ENCODE data around the gene BCLAF1.

The BCLAF1 gene

DNA sequence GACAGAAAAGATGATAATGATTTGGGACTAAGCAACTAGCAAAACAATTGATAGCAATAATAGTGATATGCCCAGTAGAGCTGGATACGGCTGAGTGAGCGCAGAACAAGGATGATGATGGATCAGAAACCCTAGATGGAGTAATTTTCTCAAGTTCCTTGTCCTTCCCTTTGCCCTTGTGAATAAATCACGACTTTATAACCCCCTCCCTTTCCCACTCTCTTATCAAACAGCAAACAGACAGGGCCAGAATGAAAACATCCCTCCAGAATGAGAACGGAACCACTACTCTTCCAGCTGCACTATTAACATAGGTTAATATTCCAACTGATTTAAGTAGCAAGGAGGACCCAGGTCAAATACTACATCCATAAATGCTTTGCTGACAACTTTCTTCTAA lies 38.3 kb downstream of the BCLAF1 start:
- DNase-seq (ENCODE audit: low read depth): no peak
- TF ChIP-seq, protein P1, sequence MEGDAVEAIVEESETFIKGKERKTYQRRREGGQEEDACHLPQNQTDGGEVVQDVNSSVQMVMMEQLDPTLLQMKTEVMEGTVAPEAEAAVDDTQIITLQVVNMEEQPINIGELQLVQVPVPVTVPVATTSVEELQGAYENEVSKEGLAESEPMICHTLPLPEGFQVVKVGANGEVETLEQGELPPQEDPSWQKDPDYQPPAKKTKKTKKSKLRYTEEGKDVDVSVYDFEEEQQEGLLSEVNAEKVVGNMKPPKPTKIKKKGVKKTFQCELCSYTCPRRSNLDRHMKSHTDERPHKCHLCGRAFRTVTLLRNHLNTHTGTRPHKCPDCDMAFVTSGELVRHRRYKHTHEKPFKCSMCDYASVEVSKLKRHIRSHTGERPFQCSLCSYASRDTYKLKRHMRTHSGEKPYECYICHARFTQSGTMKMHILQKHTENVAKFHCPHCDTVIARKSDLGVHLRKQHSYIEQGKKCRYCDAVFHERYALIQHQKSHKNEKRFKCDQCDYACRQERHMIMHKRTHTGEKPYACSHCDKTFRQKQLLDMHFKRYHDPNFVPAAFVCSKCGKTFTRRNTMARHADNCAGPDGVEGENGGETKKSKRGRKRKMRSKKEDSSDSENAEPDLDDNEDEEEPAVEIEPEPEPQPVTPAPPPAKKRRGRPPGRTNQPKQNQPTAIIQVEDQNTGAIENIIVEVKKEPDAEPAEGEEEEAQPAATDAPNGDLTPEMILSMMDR (IDR thresholded peaks at IDR 0.05; ENCODE audit: low read length, missing control alignments): no peak
- H3K4me3 ChIP-seq (replicated peaks; ENCODE audit: low read depth, low read length): peak overlapping the region; percentile 93

DNA sequence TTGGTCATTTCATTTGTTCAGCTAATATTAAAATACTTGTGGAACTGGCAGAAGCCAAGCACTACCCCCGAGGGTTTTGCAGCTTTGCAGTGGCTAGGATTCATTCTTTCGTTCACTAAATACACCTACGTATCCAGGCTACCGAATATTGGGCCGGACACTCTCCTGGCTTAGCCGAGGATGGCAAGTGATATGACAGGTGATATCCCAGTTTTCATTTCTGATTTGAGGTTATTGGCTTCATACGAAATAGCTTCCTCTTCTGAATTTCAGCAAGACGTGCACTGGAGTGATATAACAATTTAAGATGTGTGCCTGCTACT lies 39.0 kb downstream of the BCLAF1 start:
- peak overlapping the region; percentile 93 for H3K4me3 ChIP-seq (replicated peaks; ENCODE audit: low read depth, low read length)
- no peak for DNase-seq (ENCODE audit: low read depth)
- TF ChIP-seq, protein P1 (IDR thresholded peaks at IDR 0.05; ENCODE audit: low read length, missing control alignments): no peak

DNA sequence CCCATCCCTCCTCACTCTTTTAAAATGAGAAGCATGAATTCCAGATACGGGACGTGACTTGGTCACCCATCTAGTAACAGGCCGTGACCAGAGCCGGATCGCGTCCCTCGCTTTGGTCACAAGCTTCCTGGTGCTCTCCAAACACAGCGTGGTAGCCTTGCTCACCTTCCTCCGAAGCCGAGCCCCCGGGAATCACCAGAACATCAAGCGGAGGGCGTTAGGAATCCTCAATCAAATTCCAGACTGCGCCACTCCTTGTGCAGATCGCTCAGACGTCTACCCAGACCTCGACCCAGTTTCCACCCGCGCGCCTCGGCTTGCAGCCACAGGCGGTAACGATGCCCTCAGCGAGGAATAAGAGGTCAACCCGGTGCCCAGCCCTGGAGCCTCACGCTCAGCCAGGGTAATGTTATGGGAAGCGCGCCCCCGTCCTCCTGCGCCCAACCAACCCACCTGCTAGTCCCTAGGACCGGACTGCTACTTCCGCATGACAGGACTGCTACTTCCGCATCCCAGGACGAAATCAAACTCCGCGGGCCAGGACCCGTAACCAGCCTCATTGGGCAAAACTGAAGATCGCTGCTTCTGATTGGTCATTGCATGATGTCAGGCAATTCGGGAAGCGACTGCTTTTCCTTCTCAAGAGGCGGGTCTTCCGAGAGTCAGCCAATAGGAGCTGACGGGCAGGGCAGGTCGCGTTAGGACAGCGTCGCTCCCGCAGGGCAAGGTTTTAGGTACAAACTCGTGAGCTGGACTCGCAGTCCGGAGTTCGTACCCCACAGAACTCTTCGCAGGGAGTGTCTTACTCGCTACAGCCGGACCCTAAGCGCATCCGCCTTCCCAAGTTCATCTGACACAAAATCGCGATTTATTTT lies 39.6 kb downstream of the BCLAF1 start, which contains the start of gene MTFR2:
MTFR2 (minus strand) TSS at position 501 of the 875 bp plus-strand sequence. CDS start 1,212 bp downstream, outside the sequence.
- DNase-seq (ENCODE audit: low read depth): peak; percentile 99
- TF ChIP-seq, protein P1 (IDR thresholded peaks at IDR 0.05; ENCODE audit: low read length, missing control alignments): no peak
- H3K4me3 ChIP-seq (replicated peaks; ENCODE audit: low read depth, low read length): peak within 1 kb of the TSS; percentile 93

DNA sequence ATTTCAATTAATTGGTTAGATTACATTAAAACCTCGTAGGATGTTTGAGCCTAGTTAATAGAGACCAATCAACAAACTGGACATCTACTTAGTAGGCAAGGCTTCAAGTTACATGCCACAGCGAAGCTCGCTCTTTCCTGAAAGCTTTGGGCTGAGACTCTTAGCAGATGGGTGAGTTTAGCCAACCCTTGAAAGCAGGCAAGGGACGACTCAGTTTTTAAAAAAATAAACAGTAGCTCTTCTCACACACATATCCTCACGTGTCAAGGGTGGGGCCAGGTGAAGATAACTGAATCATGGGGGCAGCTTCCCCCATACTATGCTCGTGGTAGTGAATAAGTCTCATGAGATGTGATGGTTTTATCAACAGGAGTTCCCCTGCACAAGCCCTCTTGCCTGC lies 40.3 kb downstream of the BCLAF1 start:
- no peak for DNase-seq (ENCODE audit: low read depth)
- TF ChIP-seq, protein P1 (IDR thresholded peaks at IDR 0.05; ENCODE audit: low read length, missing control alignments): no peak
- H3K4me3 ChIP-seq (replicated peaks; ENCODE audit: low read depth, low read length): peak overlapping the region; percentile 93

DNA sequence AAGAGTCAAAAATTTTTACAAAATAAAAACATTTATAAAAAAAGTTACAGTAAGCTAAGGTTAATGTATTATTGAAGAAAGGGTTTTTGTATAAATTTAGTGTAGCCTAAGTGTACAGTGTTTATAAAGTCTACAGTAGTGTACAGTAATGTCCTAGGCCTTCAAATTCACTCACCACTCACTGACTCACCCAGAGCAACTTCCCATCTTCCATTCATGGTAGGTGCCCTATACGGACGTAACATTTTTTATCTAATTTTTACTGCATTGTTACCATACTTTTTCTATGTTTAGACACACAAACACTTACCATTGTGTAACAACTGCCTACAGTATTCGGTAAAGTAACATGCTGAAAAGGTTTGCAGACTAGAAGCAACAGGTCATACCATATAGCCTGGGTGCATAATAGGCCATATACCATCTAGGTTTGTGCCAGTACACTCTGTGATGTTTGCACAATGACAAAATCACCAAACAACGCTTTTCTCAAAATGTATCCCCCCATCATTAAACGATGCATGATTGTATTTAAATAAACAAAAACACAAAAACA lies 45.5 kb downstream of the BCLAF1 start:
- H3K4me3 ChIP-seq (replicated peaks; ENCODE audit: low read depth, low read length): no peak overlapping the region
- TF ChIP-seq, protein P1 (IDR thresholded peaks at IDR 0.05; ENCODE audit: low read length, missing control alignments): no peak
- DNase-seq (ENCODE audit: low read depth): peak; percentile 50

DNA sequence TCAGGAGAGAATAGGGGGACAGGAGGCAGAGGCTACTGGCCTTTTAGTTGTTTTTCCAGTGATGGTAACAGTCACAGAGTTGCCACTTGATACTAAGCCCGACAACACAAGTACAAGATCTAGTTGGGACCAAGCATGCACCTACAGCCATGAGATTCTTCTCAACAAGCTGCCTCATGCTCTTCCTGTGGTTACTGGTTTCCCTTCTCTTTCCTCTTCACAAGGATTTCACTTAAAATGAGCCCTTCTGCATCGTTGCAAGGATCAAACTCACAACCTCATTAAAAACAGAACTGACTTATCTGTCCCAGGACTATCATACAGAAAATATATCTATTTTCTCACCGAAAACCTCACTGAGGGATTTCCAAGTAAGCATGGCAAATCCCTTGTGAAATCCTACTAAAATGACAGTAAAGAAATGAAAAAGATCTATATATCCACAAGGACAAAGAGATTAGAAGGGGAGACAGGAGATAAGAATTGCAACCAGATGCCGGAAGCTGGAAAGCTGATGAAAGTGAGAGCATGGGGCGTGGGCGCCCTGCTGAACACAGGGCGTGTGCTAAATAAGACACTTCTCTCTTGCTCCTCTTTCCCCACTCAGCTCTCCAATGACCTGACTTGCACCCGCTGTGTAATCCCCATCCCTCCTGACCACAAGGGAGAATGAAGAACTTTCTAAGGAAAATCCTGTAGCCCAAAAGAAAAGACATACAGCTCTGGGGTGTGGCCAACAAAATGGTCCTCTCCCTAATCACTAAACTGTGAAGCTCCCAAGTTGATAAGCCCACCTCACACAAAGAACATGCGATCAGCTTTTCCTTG lies 53.0 kb downstream of the BCLAF1 start:
- TF ChIP-seq, protein P1 (IDR thresholded peaks at IDR 0.05; ENCODE audit: low read length, missing control alignments): no peak
- no peak for DNase-seq (ENCODE audit: low read depth)
- H3K4me3 ChIP-seq (replicated peaks; ENCODE audit: low read depth, low read length): no peak overlapping the region
